Hepatocyte (in vitro differentiated cells): ENCODE data around the gene COL9A2. TPM values are rescaled to one million over a fixed set of nuclear protein-coding genes. Genes with fewer than 3 reads are reported as not detected.
"Not testable (repeated sequence)": the region's sequence is repeated elsewhere in the genome, so short reads cannot be mapped to it uniquely, and the experiment has no call there.

Experiments used
- DNase-seq: peaks from one replicate; pipeline ENCODE4 v3.0.0-alpha.2; 2016; ENCODE audit warnings: low spot score
- H2AFZ ChIP-seq: fragments of 200-600 bp; sonication (generic); 2 replicates; pipeline ENCODE4 v1.6.0; 2016; ENCODE audit warnings: antibody characterized with exemption, mild to moderate bottlenecking
- H3K27ac ChIP-seq: fragments of 200-600 bp; sonication (generic); 2 replicates; pipeline ENCODE4 v1.5.1; 2016; ENCODE audit warnings: mild to moderate bottlenecking
- H3K27me3 ChIP-seq: fragments of 200-600 bp; sonication (generic); 2 replicates; pipeline ENCODE4 v1.6.1; 2016
- H3K36me3 ChIP-seq: fragments of 200-600 bp; sonication (generic); replicated peaks from 2 replicates; pipeline ENCODE4 v1.5.1; 2016; ENCODE audit warnings: low read depth; ENCODE audit not compliant: insufficient read depth
- H3K4me1 ChIP-seq: fragments of 200-600 bp; sonication (generic); 2 replicates; pipeline ENCODE4 v1.5.1; 2016; ENCODE audit warnings: mild to moderate bottlenecking, moderate library complexity; ENCODE audit not compliant: insufficient read depth
- H3K4me2 ChIP-seq: fragments of 200-600 bp; sonication (generic); 2 replicates; pipeline ENCODE4 v1.6.0; 2016
- H3K4me3 ChIP-seq: fragments of 200-600 bp; sonication (generic); 2 replicates; pipeline ENCODE4 v1.5.1; 2016; ENCODE audit warnings: mild to moderate bottlenecking
- H3K79me2 ChIP-seq: fragments of 200-600 bp; sonication (generic); 2 replicates; pipeline ENCODE4 v1.6.0; 2017; ENCODE audit warnings: mild to moderate bottlenecking
- H3K9me2 ChIP-seq: fragments of 200-600 bp; sonication (generic); replicated peaks from 2 replicates; pipeline ENCODE4 v1.6.0; 2017; ENCODE audit warnings: mild to moderate bottlenecking; ENCODE audit not compliant: insufficient read depth
- H3K9me3 ChIP-seq: fragments of 200-600 bp; sonication (generic); 2 replicates; pipeline ENCODE4 v1.5.1; 2016; ENCODE audit warnings: low read depth, mild to moderate bottlenecking
- H4K20me1 ChIP-seq: fragments of 200-600 bp; sonication (generic); 2 replicates; pipeline ENCODE4 v1.6.0; 2016; ENCODE audit warnings: mild to moderate bottlenecking; ENCODE audit not compliant: insufficient read depth, poor library complexity, severe bottlenecking
- CTCF ChIP-seq: fragments of 200-600 bp; sonication (generic); IDR thresholded peaks from 2 replicates; pipeline ENCODE4 v1.5.1; 2016; ENCODE audit warnings: antibody characterized with exemption, mild to moderate bottlenecking; ENCODE audit not compliant: poor library complexity
- EZH2 ChIP-seq: fragments of 200-600 bp; sonication (generic); IDR thresholded peaks from 2 replicates; pipeline ENCODE4 v1.6.1; 2016; ENCODE audit warnings: antibody characterized with exemption, mild to moderate bottlenecking, borderline replicate concordance
- EZH2phosphoT487 ChIP-seq: fragments of 200-600 bp; sonication (generic); IDR thresholded peaks from one replicate; pipeline ENCODE4 v1.6.1; 2018; ENCODE audit warnings: antibody characterized with exemption, mild to moderate bottlenecking, low read depth, moderate library complexity; ENCODE audit not compliant: unreplicated experiment, severe bottlenecking
- WGBS: methylation state at CpG from one replicate; pipeline ENCODE4 v1.1.6; 2016; ENCODE audit warnings: low lambda C conversion rate; ENCODE audit errors: missing lambda C conversion rate; 5-methylcytosine and 5-hydroxymethylcytosine counted together
- polyA plus RNA-seq: library from polyadenylated mRNA; unstranded; fragments of >200 nt; fragmentation: Nextera tagmentation; extraction: Ambion mirVana; gene quantifications from 2 replicates; pipeline ENCODE4 v1.2.1, GENCODE V29; 2016
- total RNA-seq: library from RNA; depleted of rRNA; stranded (reverse); fragments of >200 nt; gene quantifications from 2 replicates; pipeline ENCODE4 v1.2.3, GENCODE V29; 2014

COL9A2 gene
- total and polyA plus RNA-seq, 2 experiments from 2014 or later: 20.6 to 24.9 TPM

- 86% methylated on average over 1 of the region's 1 CpG for WGBS
- no peak for TF ChIP-seq EZH2phosphoT487
- H3K27me3 ChIP-seq: no peaks in the 10 kb centered on the region
- no peak overlapping the region for H2AFZ ChIP-seq
- no peak overlapping the region for H3K27ac ChIP-seq
- H3K4me1 ChIP-seq: no peaks in the 10 kb centered on the region
- H3K9me3 ChIP-seq: no peaks in the 10 kb centered on the region
- H3K79me2 ChIP-seq: no peaks in the 10 kb centered on the region
- H4K20me1 ChIP-seq: no peaks in the 10 kb centered on the region
- no peak overlapping the region for H3K4me3 ChIP-seq
- DNase-seq: no peak
- H3K9me2 ChIP-seq: no peaks in the 10 kb centered on the region
- H3K36me3 ChIP-seq: no peaks in the 10 kb centered on the region
- H3K4me2 ChIP-seq: no peak overlapping the region
Measured at GRCh38 chr1:40332695-40333094, 15.6 kb upstream of the COL9A2 start.

GRCh38 chr1:40331403-40331802 lies 14.3 kb upstream of the COL9A2 start:
- not testable (repeated sequence) for DNase-seq, H3K4me2 ChIP-seq, H3K9me2 ChIP-seq, H3K27ac ChIP-seq, H3K27me3 ChIP-seq, H3K4me3 ChIP-seq, H3K4me1 ChIP-seq, H2AFZ ChIP-seq, H3K36me3 ChIP-seq, H3K79me2 ChIP-seq, H3K9me3 ChIP-seq, H4K20me1 ChIP-seq
- WGBS: 62% methylated on average over 1 of the region's 1 CpG

GRCh38 chr1:40318970-40319621 lies 2.0 kb upstream of the COL9A2 start:
- no peak for DNase-seq
- H3K4me1 ChIP-seq: peaks cover 14% of the 10 kb centered on the region
- no peak overlapping the region for H3K4me3 ChIP-seq
- no peak overlapping the region for H3K4me2 ChIP-seq
- H3K36me3 ChIP-seq: no peaks in the 10 kb centered on the region
- no peaks in the 10 kb centered on the region for H3K9me2 ChIP-seq
- no peak overlapping the region for H2AFZ ChIP-seq
- no peaks in the 10 kb centered on the region for H3K9me3 ChIP-seq
- 94% methylated on average over 4 of the region's 4 CpGs for WGBS
- H3K27me3 ChIP-seq: peaks cover 23% of the 10 kb centered on the region
- H4K20me1 ChIP-seq: no peaks in the 10 kb centered on the region
- TF ChIP-seq EZH2 (no peak), CTCF (no peak), EZH2phosphoT487 (no peak)
- no peak overlapping the region for H3K27ac ChIP-seq
- no peaks in the 10 kb centered on the region for H3K79me2 ChIP-seq

- Histone ChIP-seq H3K27me3 (peaks cover 23% of the 10 kb centered on the region), H3K4me1 (peaks cover 15% of the 10 kb centered on the region), H3K9me2 (no peaks in the 10 kb centered on the region), H3K4me3 (no peak overlapping the region), H3K27ac (no peak overlapping the region), H3K9me3 (no peaks in the 10 kb centered on the region), H2AFZ (no peak overlapping the region), H3K4me2 (no peak overlapping the region), H4K20me1 (no peaks in the 10 kb centered on the region), H3K36me3 (no peaks in the 10 kb centered on the region), H3K79me2 (no peaks in the 10 kb centered on the region)
- TF ChIP-seq EZH2 (no peak), EZH2phosphoT487 (no peak), CTCF (no peak)
- 88% methylated on average over 4 of the region's 4 CpGs for WGBS
- DNase-seq: no peak
Measured at GRCh38 chr1:40318476-40318875, 1.4 kb upstream of the COL9A2 start.
